ENCODE data around the gene CUL9. TPM values are rescaled to one million over a fixed set of nuclear protein-coding genes. Genes with fewer than 3 reads are reported as not detected.

CUL9 gene
- total RNA-seq, 1 donor from 2014 or later: 49.5 TPM

DNA sequence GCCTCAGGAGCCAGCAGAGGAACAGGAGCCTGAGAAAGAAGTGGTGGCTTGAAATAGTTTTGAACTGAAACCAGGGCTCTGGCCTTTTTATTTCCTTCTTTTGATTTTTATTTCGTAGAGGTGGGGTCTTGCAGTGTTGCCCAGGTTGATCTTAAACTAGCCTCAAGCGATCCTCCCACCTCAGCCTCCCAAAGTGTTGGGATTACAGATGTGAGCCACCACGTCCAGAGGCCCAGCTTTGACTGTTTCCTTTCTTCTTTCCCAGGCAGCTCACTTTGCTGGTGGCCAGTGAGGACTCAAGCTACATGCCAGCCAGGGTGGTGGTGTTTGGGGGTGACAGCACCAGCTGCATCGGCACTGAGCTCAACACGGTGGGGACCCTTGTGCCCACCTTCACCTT is 20.5 kb downstream of the CUL9 start:
- Mint-ChIP-seq H3K27me3 (no peaks in the 10 kb centered on the region), H3K27ac (no peak overlapping the region), H3K4me3 (no peak overlapping the region), H3K9me3 (no peaks in the 10 kb centered on the region), H3K36me3 (peaks cover 26% of the 10 kb centered on the region), H3K4me1 (ENCODE audit: unreplicated experiment) (no peaks in the 10 kb centered on the region)
- TF ChIP-seq, protein P1, sequence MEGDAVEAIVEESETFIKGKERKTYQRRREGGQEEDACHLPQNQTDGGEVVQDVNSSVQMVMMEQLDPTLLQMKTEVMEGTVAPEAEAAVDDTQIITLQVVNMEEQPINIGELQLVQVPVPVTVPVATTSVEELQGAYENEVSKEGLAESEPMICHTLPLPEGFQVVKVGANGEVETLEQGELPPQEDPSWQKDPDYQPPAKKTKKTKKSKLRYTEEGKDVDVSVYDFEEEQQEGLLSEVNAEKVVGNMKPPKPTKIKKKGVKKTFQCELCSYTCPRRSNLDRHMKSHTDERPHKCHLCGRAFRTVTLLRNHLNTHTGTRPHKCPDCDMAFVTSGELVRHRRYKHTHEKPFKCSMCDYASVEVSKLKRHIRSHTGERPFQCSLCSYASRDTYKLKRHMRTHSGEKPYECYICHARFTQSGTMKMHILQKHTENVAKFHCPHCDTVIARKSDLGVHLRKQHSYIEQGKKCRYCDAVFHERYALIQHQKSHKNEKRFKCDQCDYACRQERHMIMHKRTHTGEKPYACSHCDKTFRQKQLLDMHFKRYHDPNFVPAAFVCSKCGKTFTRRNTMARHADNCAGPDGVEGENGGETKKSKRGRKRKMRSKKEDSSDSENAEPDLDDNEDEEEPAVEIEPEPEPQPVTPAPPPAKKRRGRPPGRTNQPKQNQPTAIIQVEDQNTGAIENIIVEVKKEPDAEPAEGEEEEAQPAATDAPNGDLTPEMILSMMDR (conservative IDR thresholded peaks at IDR 0.05): no peak
- no peak for DNase-seq (ENCODE audit: extremely low spot score, unreplicated experiment)

DNA sequence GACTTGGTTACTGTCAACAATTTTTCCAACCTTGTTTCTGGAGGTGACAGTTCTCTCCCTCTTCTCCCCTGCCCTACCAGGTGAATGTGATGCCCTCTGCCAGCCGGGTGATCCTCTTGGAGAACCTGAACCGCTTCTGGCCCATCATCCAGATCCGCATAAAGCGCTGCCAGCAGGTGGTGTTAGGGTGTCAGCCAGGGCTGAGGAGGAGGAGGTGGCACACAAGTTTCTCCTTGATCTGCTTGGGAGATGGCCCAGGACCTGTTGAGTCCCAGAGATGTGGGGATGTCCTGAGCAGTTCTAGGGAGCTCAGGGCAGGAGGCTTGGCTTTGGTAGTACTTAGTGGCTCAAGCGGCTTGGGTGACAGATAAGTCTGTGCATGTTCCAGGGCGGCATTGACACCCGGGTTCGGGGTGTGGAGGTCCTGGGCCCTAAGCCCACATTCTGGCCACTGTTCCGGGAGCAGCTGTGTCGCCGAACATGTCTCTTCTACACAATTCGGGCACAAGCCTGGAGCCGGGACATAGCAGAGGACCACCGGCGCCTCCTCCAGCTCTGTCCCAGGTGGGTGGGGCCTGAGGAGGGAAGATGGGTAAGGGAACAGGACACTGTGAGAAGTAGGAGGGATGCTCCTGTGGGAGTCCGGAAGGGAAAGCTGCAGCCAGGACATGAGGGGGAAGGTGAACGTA is 21.2 kb downstream of the CUL9 start:
- no peak overlapping the region for H3K4me3 Mint-ChIP-seq
- peaks cover 26% of the 10 kb centered on the region for H3K36me3 Mint-ChIP-seq
- H3K9me3 Mint-ChIP-seq: no peaks in the 10 kb centered on the region
- no peak overlapping the region for H3K27ac Mint-ChIP-seq
- no peaks in the 10 kb centered on the region for H3K27me3 Mint-ChIP-seq
- DNase-seq (ENCODE audit: extremely low spot score, unreplicated experiment): no peak
- TF ChIP-seq, protein P1 (conservative IDR thresholded peaks at IDR 0.05): no peak
- no peaks in the 10 kb centered on the region for H3K4me1 Mint-ChIP-seq (ENCODE audit: unreplicated experiment)

DNA sequence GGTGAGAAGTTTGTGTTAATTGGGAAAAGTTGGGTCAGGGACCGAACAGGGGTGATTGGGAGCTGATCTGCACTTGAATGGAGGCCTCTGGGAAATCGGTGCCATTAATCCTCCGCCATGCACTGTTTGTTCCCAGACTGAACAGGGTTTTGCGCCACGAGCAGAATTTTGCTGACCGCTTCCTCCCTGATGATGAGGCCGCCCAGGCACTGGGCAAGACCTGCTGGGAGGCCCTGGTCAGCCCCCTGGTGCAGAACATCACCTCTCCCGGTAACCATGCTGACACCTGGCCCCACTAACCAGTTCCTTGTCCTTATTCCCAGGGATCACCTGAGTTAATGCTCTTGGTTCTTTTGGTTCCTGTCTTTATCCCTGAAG is 21.7 kb downstream of the CUL9 start:
- TF ChIP-seq, protein P1 (conservative IDR thresholded peaks at IDR 0.05): no peak
- Mint-ChIP-seq H3K27me3 (no peaks in the 10 kb centered on the region), H3K27ac (no peak overlapping the region), H3K4me3 (no peak overlapping the region), H3K36me3 (peaks cover 26% of the 10 kb centered on the region), H3K9me3 (no peaks in the 10 kb centered on the region), H3K4me1 (ENCODE audit: unreplicated experiment) (no peaks in the 10 kb centered on the region)
- no peak for DNase-seq (ENCODE audit: extremely low spot score, unreplicated experiment)

DNA sequence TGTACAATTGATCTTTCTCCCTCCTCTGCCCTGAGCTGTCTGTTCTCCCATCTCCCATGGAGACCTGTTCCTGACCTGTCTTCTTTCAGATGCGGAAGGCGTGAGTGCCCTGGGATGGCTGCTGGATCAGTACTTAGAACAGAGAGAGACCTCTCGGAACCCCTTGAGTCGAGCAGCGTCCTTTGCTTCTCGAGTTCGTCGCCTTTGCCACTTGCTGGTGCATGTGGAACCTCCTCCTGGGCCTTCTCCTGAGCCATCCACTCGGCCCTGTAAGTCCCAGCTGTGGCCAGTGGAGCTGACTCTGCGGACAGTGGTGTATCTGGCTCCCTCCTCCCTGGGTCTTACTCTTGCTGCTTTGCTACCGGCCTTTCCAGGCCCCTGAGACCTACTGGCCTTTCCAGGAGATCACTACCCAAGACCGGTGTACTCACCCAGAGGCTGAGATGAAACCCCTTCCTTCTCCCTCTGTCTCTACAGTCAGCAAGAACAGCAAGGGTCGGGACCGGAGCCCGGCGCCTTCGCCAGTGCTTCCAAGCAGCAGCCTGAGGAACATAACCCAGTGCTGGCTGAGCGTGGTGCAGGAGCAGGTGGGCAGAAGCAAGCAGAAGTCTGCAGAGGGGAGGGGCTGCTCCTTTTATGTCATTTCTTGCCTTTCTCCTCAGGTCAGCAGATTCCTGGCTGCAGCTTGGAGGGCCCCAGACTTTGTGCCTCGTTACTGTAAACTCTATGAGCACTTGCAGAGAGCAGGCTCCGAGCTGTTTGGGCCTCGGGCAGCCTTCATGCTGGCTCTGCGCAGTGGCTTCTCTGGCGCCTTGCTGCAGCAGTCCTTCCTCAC is 22.5 kb downstream of the CUL9 start:
- no peaks in the 10 kb centered on the region for H3K4me1 Mint-ChIP-seq (ENCODE audit: unreplicated experiment)
- H3K4me3 Mint-ChIP-seq: no peak overlapping the region
- no peaks in the 10 kb centered on the region for H3K9me3 Mint-ChIP-seq
- peaks cover 26% of the 10 kb centered on the region for H3K36me3 Mint-ChIP-seq
- TF ChIP-seq, protein P1 (conservative IDR thresholded peaks at IDR 0.05): no peak
- H3K27ac Mint-ChIP-seq: no peak overlapping the region
- H3K27me3 Mint-ChIP-seq: no peaks in the 10 kb centered on the region
- no peak for DNase-seq (ENCODE audit: extremely low spot score, unreplicated experiment)

DNA sequence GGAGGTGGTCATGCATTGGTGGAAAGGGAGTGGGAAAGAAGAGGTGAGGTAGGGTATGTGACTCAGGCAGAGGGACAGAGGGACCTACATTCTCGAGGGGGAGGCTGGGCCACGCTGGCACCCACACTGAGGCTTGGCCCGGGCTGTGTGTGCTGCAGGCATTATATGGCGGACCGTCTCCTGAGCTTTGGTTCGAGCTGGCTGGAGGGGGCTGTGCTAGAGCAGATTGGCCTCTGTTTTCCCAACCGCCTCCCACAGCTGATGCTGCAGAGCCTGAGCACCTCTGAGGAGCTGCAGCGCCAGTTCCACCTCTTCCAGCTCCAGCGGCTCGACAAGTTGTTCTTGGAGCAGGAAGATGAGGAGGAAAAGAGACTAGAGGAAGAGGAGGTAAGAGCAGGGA is 23.9 kb downstream of the CUL9 start:
- TF ChIP-seq, protein P1 (conservative IDR thresholded peaks at IDR 0.05): no peak
- Mint-ChIP-seq H3K4me3 (no peak overlapping the region), H3K36me3 (peaks cover 22% of the 10 kb centered on the region), H3K27me3 (no peaks in the 10 kb centered on the region), H3K27ac (no peak overlapping the region), H3K4me1 (ENCODE audit: unreplicated experiment) (no peaks in the 10 kb centered on the region), H3K9me3 (no peaks in the 10 kb centered on the region)
- no peak for DNase-seq (ENCODE audit: extremely low spot score, unreplicated experiment)
